Psoas muscle (tissue), 8 donors: ENCODE data around the gene TPST2. TPM values are rescaled to one million over a fixed set of nuclear protein-coding genes. Genes with fewer than 3 reads are reported as not detected.

ENCODE experiments used
- ATAC-seq, 4 donors: fragments of 200-7000 bp; cut with Tn5 transposase; one replicate each; pipeline ENCODE4 v1.9.1; 2020; ENCODE audit warnings: moderate library complexity in 3 of 4, mild to moderate bottlenecking in 2 of 4
- DNase-seq, 2 donors: peaks; one replicate each; pipeline ENCODE4 v3.0.0-alpha.2; 2020
- H3K27ac ChIP-seq: fragments of 200-600 bp; one replicate; pipeline ENCODE4 v1.8.0; 2022
- H3K27me3 ChIP-seq, 3 donors: fragments of 200-600 bp in 1 of 3; one replicate each; pipeline versions ENCODE4 v1.6.1 to v1.8.0; 2013 to 2022; ENCODE audit warnings: low read length in 2 of 3, mild to moderate bottlenecking in 2 of 3, moderate library complexity in 1 of 3; ENCODE audit not compliant: insufficient read depth in 3 of 3
- H3K36me3 ChIP-seq, 2 donors: fragments of 200-600 bp in 1 of 2; one replicate each; pipeline versions ENCODE4 v1.6.1 to v1.8.0; 2013 to 2022; ENCODE audit warnings: low read depth in 1 of 2, mild to moderate bottlenecking in 1 of 2, moderate library complexity in 1 of 2; ENCODE audit not compliant: insufficient read depth in 1 of 2
- H3K4me1 ChIP-seq: fragments of 200-600 bp; one replicate; pipeline ENCODE4 v1.8.0; 2022
- H3K4me3 ChIP-seq: fragments of 200-600 bp; one replicate; pipeline ENCODE4 v1.8.0; 2022; ENCODE audit warnings: mild to moderate bottlenecking
- H3K9me3 ChIP-seq: fragments of 200-600 bp; one replicate; pipeline ENCODE4 v1.8.0; 2022
- CTCF ChIP-seq: fragments of 200-600 bp; IDR thresholded peaks from one replicate; pipeline ENCODE4 v1.8.0; 2022; ENCODE audit warnings: antibody characterized with exemption
- intact Hi-C, 2 donors: fragments of 100-400 bp; cut with DNase I; formaldehyde crosslinking; loops; one replicate each; pipeline versions ENCODE4 v1.11.0 to v1.14.2; 2022
- polyA plus RNA-seq, 3 donors: library from polyadenylated mRNA; stranded (reverse); fragments of 200-250 nt; gene quantifications; one replicate each; pipeline ENCODE4 v1.2.3, GENCODE V29; 2013
- total RNA-seq, 4 donors: library from RNA; stranded (reverse); fragmentation: NEBNext Ultra II Directional in 2 of 4; extraction: Animal tissue kit (Norgen Biotek cat#: 25700) in 2 of 4; gene quantifications; one replicate each; pipeline versions ENCODE4 v1.2.1 to v1.2.4, GENCODE V29; 2021 to 2023
- donor health status: healthy with polysubstance abuse.
- donor health status: DM: no; HTN: no; CAD: no; lungs with moderate emphysema.
- donor health status: Bipolar disorder and iron deficiency.
- donor health status: healthy.
- donor health status: DM: yes; HTN: yes; CAD: no.
- donor health status: DM: no; HTN: no; CAD: no.
- donor health status: DM: no; HTN: no; CAD: no.
- donor health status: DM: yes; HTN: yes; CAD: no.

The TPST2 gene
- total and polyA plus RNA-seq, 7 donors, result 22.1 to 76.4 (median 32.9) TPM

DNA sequence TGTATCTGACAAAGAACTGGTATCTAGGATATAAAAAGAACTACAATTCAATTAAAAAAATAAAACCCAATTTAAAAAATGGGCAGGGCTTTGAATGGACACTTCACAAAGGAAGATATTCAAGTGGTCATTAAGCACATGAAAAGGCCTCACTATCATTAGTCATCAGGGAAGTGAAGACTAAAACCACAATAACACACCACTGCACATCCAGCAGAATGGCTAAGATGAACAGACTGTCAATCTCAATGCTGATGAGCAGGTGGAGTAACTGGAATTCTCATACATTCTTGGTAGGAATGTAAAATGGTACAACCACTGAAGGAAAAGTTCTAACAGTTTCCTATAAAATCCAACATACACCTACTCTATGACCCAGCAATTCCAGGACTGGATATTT lies 115.2 kb downstream of the TPST2 start:
- DNase-seq (no peak), ATAC-seq (no peak)
- Histone ChIP-seq H3K9me3 (no peaks in the 10 kb centered on the region), H3K4me1 (peaks cover 28% of the 10 kb centered on the region), H3K27ac (peak overlapping the region; percentile 43), H3K27me3 (no peaks in the 10 kb centered on the region), H3K36me3 (peaks cover 10 to 93% of the 10 kb centered on the region in 2 donors), H3K4me3 (no peak overlapping the region)
- no peak for TF ChIP-seq CTCF
- intact Hi-C loops, result no loop called here

Other genes with a start within 250 kb of the TPST2 start
- gene ASPHD2, start 160.9 kb downstream of the TPST2 start, total RNA-seq, result under 1 TPM in 3 of 4 donors, not detected in 1; 0.08 to 0.24 (median 0.20) TPM
- under 1 TPM; 0.04 to 0.38 (median 0.07) TPM for gene ASPHD2, start 160.9 kb downstream of the TPST2 start, polyA plus RNA-seq
- gene HPS4, start 106.3 kb downstream of the TPST2 start, total RNA-seq, result 10 to 100 TPM in 3 of 4 donors, 1 to 10 TPM in 1; 7.4 to 12.5 (median 10.4) TPM
- 10 to 100 TPM in 1 of 3 donors, 1 to 10 TPM in 2; 5.8 to 13.9 (median 6.4) TPM for gene HPS4, start 106.3 kb downstream of the TPST2 start, polyA plus RNA-seq
- gene SRRD, start 106.3 kb downstream of the TPST2 start, total RNA-seq, result 10 to 100 TPM; 25.4 to 36.6 (median 28.9) TPM
- 10 to 100 TPM; 36.1 to 51.2 (median 38.3) TPM for gene SRRD, start 106.3 kb downstream of the TPST2 start, polyA plus RNA-seq
- 10 to 100 TPM; 29.1 to 48.6 (median 33.5) TPM for gene TFIP11, start 77.7 kb downstream of the TPST2 start, total RNA-seq
- gene TFIP11, start 77.7 kb downstream of the TPST2 start, polyA plus RNA-seq, result 10 to 100 TPM; 28.8 to 56.1 (median 37.8) TPM
- gene CRYBB1, start 27.9 kb upstream of the TPST2 start, total RNA-seq, result under 1 TPM in 3 of 4 donors, not detected in 1; 0.22 to 0.25 (median 0.25) TPM
- under 1 TPM in 2 of 3 donors, not detected in 1; 0.14 to 0.21 TPM for gene CRYBB1, start 27.9 kb upstream of the TPST2 start, polyA plus RNA-seq
- gene CRYBA4, start 31.8 kb upstream of the TPST2 start, total RNA-seq, result not detected
- not detected for gene CRYBA4, start 31.8 kb upstream of the TPST2 start, polyA plus RNA-seq
- under 1 TPM; 0.30 to 0.59 (median 0.36) TPM for gene MIAT, start 67.5 kb upstream of the TPST2 start, total RNA-seq
- gene MIAT, start 67.5 kb upstream of the TPST2 start, polyA plus RNA-seq, result under 1 TPM; 0.04 to 0.13 (median 0.09) TPM